ENCODE data around the gene LAMTOR4. TPM values are rescaled to one million over a fixed set of nuclear protein-coding genes. Genes with fewer than 3 reads are reported as not detected.

Gene LAMTOR4
- total RNA-seq = 100 to 1,000 TPM; 154 to 285 (median 207) TPM

DNA sequence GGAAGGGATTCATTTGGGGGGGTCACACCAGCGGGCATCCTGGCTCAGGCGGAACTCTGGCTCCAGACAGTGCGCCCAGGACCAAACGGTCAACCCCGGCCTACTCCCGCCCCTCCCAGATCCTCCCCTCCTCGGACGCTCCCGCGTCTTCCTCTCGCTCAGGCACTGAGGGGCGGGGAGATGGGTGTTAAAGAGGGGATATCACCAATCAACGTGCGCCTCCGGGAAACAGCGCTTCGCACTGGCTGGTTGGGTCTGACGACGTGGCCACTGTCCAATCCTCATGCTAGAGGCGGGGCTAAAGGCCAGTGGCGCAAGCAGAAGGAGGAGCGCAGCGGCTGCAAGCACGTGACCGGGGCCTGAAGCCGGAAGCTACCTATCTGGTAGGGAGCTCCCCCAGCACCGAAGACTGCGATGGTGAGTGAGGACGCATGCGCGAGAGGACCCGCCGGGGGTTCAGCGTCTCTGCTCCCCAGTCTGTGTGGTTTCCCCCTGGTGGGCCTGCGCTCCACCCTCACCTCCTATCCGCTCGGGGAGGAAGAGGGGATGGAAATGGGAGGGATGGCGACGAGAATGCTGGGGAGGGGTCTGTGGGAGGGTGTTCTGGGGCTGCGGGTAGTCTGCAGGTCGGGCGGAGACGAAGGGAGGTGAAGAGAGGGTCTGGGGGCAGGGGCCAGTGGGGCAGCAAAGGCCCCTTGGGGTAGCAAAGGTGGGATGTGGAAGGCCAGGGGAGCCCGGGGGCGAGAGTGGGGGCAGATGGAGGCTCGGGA lies at the start of gene LAMTOR4:
TSS of gene LAMTOR4 (plus strand) at position 360 of the 770 bp plus-strand sequence. CDS start at position 415, 55 bp downstream.
- Histone ChIP-seq H3K27ac (peak within 1 kb of the TSS; percentile 91 to 93), H3K9me3 (no peaks in the 10 kb centered on the region), H3K27me3 (no peaks in the 10 kb centered on the region), H3K36me3 (no peaks in the 10 kb centered on the region), H3K4me1 (peaks cover 5 to 7% of the 10 kb centered on the region in 2 donors), H3K4me3 (peak within 1 kb of the TSS; percentile 86 to 94 (median 86))
- DNase-seq (ENCODE audit: low spot score in 2 of 2) = peak; percentile 99
- TF ChIP-seq POLR2AphosphoS5 (IDR thresholded peaks at IDR 0.05) (peak; percentile 34 to 87 (median 78)), POLR2A (IDR thresholded peaks at IDR 0.05) (peak; percentile 64)
- TF ChIP-seq, protein P1, sequence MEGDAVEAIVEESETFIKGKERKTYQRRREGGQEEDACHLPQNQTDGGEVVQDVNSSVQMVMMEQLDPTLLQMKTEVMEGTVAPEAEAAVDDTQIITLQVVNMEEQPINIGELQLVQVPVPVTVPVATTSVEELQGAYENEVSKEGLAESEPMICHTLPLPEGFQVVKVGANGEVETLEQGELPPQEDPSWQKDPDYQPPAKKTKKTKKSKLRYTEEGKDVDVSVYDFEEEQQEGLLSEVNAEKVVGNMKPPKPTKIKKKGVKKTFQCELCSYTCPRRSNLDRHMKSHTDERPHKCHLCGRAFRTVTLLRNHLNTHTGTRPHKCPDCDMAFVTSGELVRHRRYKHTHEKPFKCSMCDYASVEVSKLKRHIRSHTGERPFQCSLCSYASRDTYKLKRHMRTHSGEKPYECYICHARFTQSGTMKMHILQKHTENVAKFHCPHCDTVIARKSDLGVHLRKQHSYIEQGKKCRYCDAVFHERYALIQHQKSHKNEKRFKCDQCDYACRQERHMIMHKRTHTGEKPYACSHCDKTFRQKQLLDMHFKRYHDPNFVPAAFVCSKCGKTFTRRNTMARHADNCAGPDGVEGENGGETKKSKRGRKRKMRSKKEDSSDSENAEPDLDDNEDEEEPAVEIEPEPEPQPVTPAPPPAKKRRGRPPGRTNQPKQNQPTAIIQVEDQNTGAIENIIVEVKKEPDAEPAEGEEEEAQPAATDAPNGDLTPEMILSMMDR (IDR thresholded peaks at IDR 0.05) = no peak
- intact Hi-C loops (cut with DNase I; ENCODE audit: low total_unique reads) = loop anchor here (10.0 kb wide), 1 partner anchor 64 kb away; the partner anchor contains the start of genes COPS6 and ZNF3

DNA sequence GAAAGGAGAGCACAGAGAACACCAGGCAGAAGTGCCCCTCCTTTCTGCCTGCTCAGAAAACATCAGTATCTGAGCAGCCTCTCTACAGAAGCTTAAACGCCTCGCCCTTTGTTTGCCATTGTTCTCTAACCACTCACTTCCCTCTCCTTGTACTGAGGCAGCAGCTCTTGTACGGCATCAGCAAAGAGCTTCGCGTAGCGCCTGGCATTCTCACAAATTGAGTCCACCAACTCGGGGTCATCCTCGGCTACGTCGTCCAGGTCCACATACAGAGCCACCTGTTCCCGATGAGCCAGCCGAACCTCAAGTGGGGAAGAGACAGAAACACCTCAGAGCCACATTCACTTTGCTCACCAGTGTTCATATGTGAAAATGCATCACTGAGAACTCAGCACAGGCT lies 49.3 kb upstream of the LAMTOR4 start:
- intact Hi-C loops (cut with DNase I; ENCODE audit: low total_unique reads) = no loop called here
- Histone ChIP-seq H3K36me3 (no peaks in the 10 kb centered on the region), H3K27ac (peak overlapping the region; percentile 95 to 96), H3K27me3 (no peaks in the 10 kb centered on the region), H3K4me1 (peaks cover 0 to 18% of the 10 kb centered on the region in 2 donors), H3K9me3 (no peaks in the 10 kb centered on the region), H3K4me3 (peak overlapping the region; percentile 80 to 88 (median 86))
- TF ChIP-seq, protein P1 (IDR thresholded peaks at IDR 0.05) = no peak
- TF ChIP-seq POLR2A (IDR thresholded peaks at IDR 0.05) (no peak), POLR2AphosphoS5 (IDR thresholded peaks at IDR 0.05) (no peak)
- DNase-seq (ENCODE audit: low spot score in 2 of 2) = no peak

DNA sequence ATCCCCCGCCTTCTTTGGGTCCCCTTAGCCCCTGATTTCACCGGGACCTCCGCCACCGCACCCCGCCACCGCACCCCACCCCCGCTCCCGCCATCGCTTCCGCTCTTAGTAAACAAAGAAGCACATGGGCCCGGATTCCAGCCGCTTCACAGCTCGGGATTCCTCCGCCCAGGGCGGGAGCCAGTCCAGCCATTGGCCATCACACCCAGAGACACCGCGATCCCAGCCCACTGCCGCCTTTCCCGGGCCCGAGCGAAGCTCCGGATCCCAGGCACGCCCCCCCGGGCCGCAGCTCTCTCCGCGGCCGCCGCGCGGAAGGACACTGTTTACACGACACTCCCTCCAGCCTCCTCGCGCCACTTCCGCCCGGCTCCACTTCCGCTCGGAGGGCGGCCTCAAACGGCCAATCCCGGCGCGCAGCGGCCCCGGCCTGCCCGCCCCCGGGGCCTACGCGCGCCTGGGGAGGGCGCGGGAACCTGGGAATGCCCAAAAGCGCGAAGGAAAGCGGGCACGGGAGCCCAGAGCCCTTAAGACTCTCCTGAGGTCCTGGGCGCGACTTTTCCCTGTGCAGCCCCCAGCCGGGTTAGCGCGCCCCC lies 48.2 kb upstream of the LAMTOR4 start:
- TF ChIP-seq POLR2A (IDR thresholded peaks at IDR 0.05) (no peak), POLR2AphosphoS5 (IDR thresholded peaks at IDR 0.05) (peak; percentile 90 to 96 (median 93))
- TF ChIP-seq, protein P1 (IDR thresholded peaks at IDR 0.05) = no peak
- H3K4me1 ChIP-seq = peaks cover 0 to 18% of the 10 kb centered on the region in 2 donors
- peak overlapping the region; percentile 95 to 96 for H3K27ac ChIP-seq
- intact Hi-C loops (cut with DNase I; ENCODE audit: low total_unique reads) = no loop called here
- peak overlapping the region; percentile 80 to 88 (median 86) for H3K4me3 ChIP-seq
- no peaks in the 10 kb centered on the region for H3K9me3 ChIP-seq
- no peaks in the 10 kb centered on the region for H3K36me3 ChIP-seq
- DNase-seq (ENCODE audit: low spot score in 2 of 2) = peak; percentile 90 to 94
- no peaks in the 10 kb centered on the region for H3K27me3 ChIP-seq

DNA sequence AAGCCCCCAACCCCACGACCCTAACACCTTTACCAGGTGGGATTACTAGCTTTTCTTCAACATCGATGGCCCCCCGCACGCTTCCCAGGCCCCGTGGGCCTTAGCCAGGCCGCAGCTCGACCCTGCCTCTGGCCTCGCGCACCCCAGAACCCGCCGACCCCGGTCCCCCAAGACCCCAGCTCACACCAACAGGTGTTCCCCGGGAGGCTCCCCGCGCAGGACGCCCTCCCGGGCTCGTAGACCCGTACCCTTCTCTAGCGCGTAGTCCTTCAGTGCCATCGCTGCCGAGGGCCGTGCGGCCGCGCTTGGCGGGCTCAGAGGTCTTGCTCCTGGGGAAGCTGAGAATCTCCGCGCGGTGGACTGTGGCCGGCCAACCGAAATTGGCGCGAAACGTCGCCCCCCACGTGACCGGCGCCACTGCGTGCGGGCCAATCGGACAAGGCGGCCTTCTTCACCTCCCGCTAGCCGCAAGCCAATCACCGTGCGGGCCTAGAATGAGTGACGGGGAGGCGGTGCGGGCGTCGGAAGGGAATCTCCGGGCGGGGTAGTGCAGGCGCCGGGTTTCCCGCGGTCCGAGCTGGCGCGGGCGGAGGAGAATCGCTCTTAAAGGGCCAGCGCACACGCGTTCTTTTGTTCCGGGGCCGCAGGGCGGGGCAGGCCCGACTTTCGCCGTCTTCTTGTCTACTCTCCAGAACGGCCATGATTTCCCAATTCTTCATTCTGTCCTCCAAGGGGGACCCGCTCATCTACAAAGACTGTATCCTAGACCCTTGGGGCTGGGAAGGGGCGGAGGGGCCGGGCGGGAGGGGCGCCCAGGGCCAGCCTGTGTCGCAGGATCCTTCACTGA lies 47.5 kb upstream of the LAMTOR4 start, which contains the start of the genes AP4M1 and MCM7:
TSS of gene AP4M1 (plus strand) at position 628 of the 847 bp plus-strand sequence. CDS start at position 700, 72 bp downstream.
TSS of gene MCM7 (minus strand) at position 382 of the 847 bp plus-strand sequence. CDS start at position 279, 103 bp downstream.
- peak within 1 kb of the TSS; percentile 95 to 96 for H3K27ac ChIP-seq
- H3K27me3 ChIP-seq = no peaks in the 10 kb centered on the region
- TF ChIP-seq, protein P1 (IDR thresholded peaks at IDR 0.05) = no peak
- TF ChIP-seq POLR2AphosphoS5 (IDR thresholded peaks at IDR 0.05) = peak in 2 of 3 donors; percentile 45 to 58
- peak; percentile 14 for TF ChIP-seq POLR2A (IDR thresholded peaks at IDR 0.05)
- peak within 1 kb of the TSS; percentile 80 to 88 (median 86) for H3K4me3 ChIP-seq
- peak; percentile 98 to 99 for DNase-seq (ENCODE audit: low spot score in 2 of 2)
- H3K4me1 ChIP-seq = peaks cover 0 to 18% of the 10 kb centered on the region in 2 donors
- no peaks in the 10 kb centered on the region for H3K9me3 ChIP-seq
- intact Hi-C loops (cut with DNase I; ENCODE audit: low total_unique reads) = no loop called here
- no peaks in the 10 kb centered on the region for H3K36me3 ChIP-seq

Data from breast epithelium (tissue), 4 donors.